Measurements from ENCODE around the gene LRRC3B.

- no peak for TF ChIP-seq TAF1 (IDR thresholded peaks at IDR 0.05; ENCODE audit: borderline replicate concordance, insufficient read depth, low read length)
- no peak for TF ChIP-seq POLR2AphosphoS5 (IDR thresholded peaks at IDR 0.05; ENCODE audit: low read depth, low read length)
- no peak for TF ChIP-seq SIN3A (IDR thresholded peaks at IDR 0.05; ENCODE audit: borderline replicate concordance, insufficient read depth, low read length)
- no peak for TF ChIP-seq REST (IDR thresholded peaks at IDR 0.05; ENCODE audit: insufficient read depth in 1 of 2, low read depth in 2 of 2, low read length in 2 of 2)
Measured at GRCh38 chr3:26731843-26732242, 109.3 kb downstream of the LRRC3B start.
